WTC11 (cell line): ENCODE measurements around the gene GALNT5. TPM values are rescaled to one million over a fixed set of nuclear protein-coding genes. Genes with fewer than 3 reads are reported as not detected.
A peak's percentile ranks its signal among the peaks of the same experiment; 100 is the strongest.

ENCODE experiments used
- ATAC-seq: fragments of 200-7000 bp; cut with Tn5 transposase; 2 replicates; pipeline ENCODE4 v1.10.0; 2021; ENCODE audit warnings: mild to moderate bottlenecking, moderate library complexity
- CTCF ChIA-PET: fragments of 300-600 bp; sonication (Branson Sonifier 250); formaldehyde crosslinking; loops from one replicate; lab custom pipeline; 2021; ENCODE audit warnings: antibody characterized with exemption; lab: Charles Lee
- POLR2A ChIA-PET: fragments of 350-600 bp; sonication (Branson Sonifier 250); formaldehyde crosslinking; loops from one replicate; lab custom pipeline; 2021; ENCODE audit warnings: antibody characterized with exemption; lab: Charles Lee
- DNase-seq: peaks from one replicate; pipeline ENCODE4 v3.0.0; 2021; ENCODE audit warnings: low spot score
- H3K27ac Mint-ChIP-seq: 2 replicates; pipeline ENCODE4 v1.8.0; 2021; ENCODE audit warnings: mixed read lengths
- H3K27me3 Mint-ChIP-seq: 2 replicates; pipeline ENCODE4 v1.8.0; 2021; ENCODE audit warnings: low read depth, mild to moderate bottlenecking, moderate library complexity, mixed read lengths
- H3K36me3 Mint-ChIP-seq: 2 replicates; pipeline ENCODE4 v1.8.0; 2021; ENCODE audit warnings: mixed read lengths
- H3K4me1 Mint-ChIP-seq: 2 replicates; pipeline ENCODE4 v1.8.0; 2022; ENCODE audit warnings: mixed read lengths
- H3K4me3 Mint-ChIP-seq: 2 replicates; pipeline ENCODE4 v1.8.0; 2021; ENCODE audit warnings: mild to moderate bottlenecking, moderate library complexity, mixed read lengths
- H3K9me3 Mint-ChIP-seq: 2 replicates; pipeline ENCODE4 v1.8.0; 2021; ENCODE audit warnings: mixed read lengths
- CREM ChIP-seq: sonication (generic); formaldehyde crosslinking; IDR thresholded peaks from 2 replicates; pipeline ENCODE4 v1.8.1; 2022; ENCODE audit warnings: mild to moderate bottlenecking, missing genetic modification reagents, moderate library complexity
- E2F1 ChIP-seq: sonication (generic); formaldehyde crosslinking; IDR thresholded peaks from 2 replicates; pipeline ENCODE4 v1.8.0; 2022; ENCODE audit warnings: mild to moderate bottlenecking, missing genetic modification reagents
- ELF4 ChIP-seq: sonication (generic); formaldehyde crosslinking; IDR thresholded peaks from 2 replicates; pipeline ENCODE4 v1.8.1; 2022; ENCODE audit warnings: low read depth, mild to moderate bottlenecking, moderate library complexity, missing genetic modification reagents
- FOXJ3 ChIP-seq: sonication (generic); formaldehyde crosslinking; IDR thresholded peaks from 2 replicates; pipeline ENCODE4 v1.9.0; 2021; ENCODE audit warnings: missing genetic modification reagents, mild to moderate bottlenecking, borderline replicate concordance
- GRHL2 ChIP-seq: fragments of 250-450 bp; sonication (Bioruptor Pico); IDR thresholded peaks from 2 replicates; pipeline ENCODE4 v1.8.0; 2022; ENCODE audit warnings: mild to moderate bottlenecking, moderate library complexity; ENCODE audit not compliant: insufficient replicate concordance, severe bottlenecking
- JUN ChIP-seq: sonication (generic); formaldehyde crosslinking; IDR thresholded peaks from 2 replicates; pipeline ENCODE4 v1.8.0; 2023; ENCODE audit warnings: mild to moderate bottlenecking, missing genetic modification reagents
- ZNF138 ChIP-seq: sonication (generic); formaldehyde crosslinking; conservative IDR thresholded peaks from 2 replicates; pipeline ENCODE4 v1.8.1; 2022; ENCODE audit warnings: mild to moderate bottlenecking, moderate library complexity, missing genetic modification reagents
- ZNF423 ChIP-seq: fragments of 250-450 bp; sonication (Bioruptor Pico); IDR thresholded peaks from 2 replicates; pipeline ENCODE4 v2.1.2; 2022; ENCODE audit warnings: mild to moderate bottlenecking, moderate library complexity
- total RNA-seq: library from RNA; stranded (reverse); gene quantifications from 3 replicates; pipeline ENCODE4 v1.2.3, GENCODE V29; 2021
- TF ChIP-seq, protein P1 (sequence below): sonication (generic); formaldehyde crosslinking; IDR thresholded peaks from 2 replicates; pipeline ENCODE4 v1.8.1; 2022; ENCODE audit warnings: missing genetic modification reagents, borderline replicate concordance
- TF ChIP-seq, protein P2 (sequence below): sonication (generic); formaldehyde crosslinking; IDR thresholded peaks from 2 replicates; pipeline ENCODE4 v1.8.0; 2022; ENCODE audit warnings: mild to moderate bottlenecking, missing genetic modification reagents
- TF ChIP-seq, protein P3 (sequence below): sonication (generic); formaldehyde crosslinking; conservative IDR thresholded peaks from 2 replicates; pipeline ENCODE4 v1.8.1; 2022; ENCODE audit warnings: mild to moderate bottlenecking, missing genetic modification reagents
- TF ChIP-seq, protein P4 (sequence below): sonication (generic); formaldehyde crosslinking; IDR thresholded peaks from 2 replicates; pipeline ENCODE4 v1.8.0; 2023; ENCODE audit warnings: missing genetic modification reagents, mild to moderate bottlenecking, borderline replicate concordance
- TF ChIP-seq, protein P5 (sequence below): fragments of 200-600 bp; IDR thresholded peaks from 2 replicates; pipeline ENCODE4 v1.8.0; 2022; ENCODE audit warnings: antibody characterized with exemption
- TF ChIP-seq, protein P6 (sequence below): sonication (generic); formaldehyde crosslinking; IDR thresholded peaks from 2 replicates; pipeline ENCODE4 v1.8.0; 2023; ENCODE audit warnings: missing genetic modification reagents

Gene GALNT5
- total RNA-seq, 1 experiment from 2014 or later, result 0.17 TPM

DNA sequence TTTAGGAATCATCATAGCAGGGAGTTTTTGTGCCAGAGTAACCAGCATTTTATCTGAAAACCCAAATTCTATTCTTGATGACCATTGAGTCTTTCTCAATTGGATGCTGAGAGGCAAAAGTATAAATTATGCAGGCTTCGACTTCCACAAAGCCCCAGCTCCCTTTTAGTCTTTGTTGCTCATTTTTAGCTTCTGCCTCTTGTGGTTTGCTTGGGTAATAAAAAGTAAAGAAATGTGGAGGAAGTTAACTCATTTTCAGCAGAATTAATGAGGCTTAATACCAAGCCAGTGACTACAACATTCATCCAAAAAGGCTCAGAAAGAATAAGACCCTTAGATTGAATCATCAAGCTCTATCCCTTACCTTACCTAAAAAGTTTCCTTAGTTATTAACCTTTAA lies 49.5 kb downstream of the GALNT5 start:
- Mint-ChIP-seq H3K9me3 (no peaks in the 10 kb centered on the region), H3K4me1 (peaks cover 33% of the 10 kb centered on the region), H3K27ac (no peak overlapping the region), H3K4me3 (no peak overlapping the region), H3K27me3 (no peaks in the 10 kb centered on the region), H3K36me3 (no peaks in the 10 kb centered on the region)
- DNase-seq (no peak), ATAC-seq (0 out of 2 replicates have a peak, but pooled peaks have one; percentile 22)
- ChIA-PET CTCF (interaction anchor here (0.7 to 2.1 kb wide), 12 partner anchors 9 to 185 kb away, joined by 3 to 26 read pairs (median 4); partner anchors contain the start of genes CYTIP and ERMN), POLR2A (no interaction called here)
- TF ChIP-seq, protein P1, sequence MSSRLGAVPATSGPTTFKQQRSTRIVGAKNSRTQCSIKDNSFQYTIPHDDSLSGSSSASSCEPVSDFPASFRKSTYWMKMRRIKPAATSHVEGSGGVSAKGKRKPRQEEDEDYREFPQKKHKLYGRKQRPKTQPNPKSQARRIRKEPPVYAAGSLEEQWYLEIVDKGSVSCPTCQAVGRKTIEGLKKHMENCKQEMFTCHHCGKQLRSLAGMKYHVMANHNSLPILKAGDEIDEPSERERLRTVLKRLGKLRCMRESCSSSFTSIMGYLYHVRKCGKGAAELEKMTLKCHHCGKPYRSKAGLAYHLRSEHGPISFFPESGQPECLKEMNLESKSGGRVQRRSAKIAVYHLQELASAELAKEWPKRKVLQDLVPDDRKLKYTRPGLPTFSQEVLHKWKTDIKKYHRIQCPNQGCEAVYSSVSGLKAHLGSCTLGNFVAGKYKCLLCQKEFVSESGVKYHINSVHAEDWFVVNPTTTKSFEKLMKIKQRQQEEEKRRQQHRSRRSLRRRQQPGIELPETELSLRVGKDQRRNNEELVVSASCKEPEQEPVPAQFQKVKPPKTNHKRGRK (CRISPR knock-in tag), result no peak
- TF ChIP-seq CREM (CRISPR knock-in tag), result no peak
- TF ChIP-seq, protein P2, sequence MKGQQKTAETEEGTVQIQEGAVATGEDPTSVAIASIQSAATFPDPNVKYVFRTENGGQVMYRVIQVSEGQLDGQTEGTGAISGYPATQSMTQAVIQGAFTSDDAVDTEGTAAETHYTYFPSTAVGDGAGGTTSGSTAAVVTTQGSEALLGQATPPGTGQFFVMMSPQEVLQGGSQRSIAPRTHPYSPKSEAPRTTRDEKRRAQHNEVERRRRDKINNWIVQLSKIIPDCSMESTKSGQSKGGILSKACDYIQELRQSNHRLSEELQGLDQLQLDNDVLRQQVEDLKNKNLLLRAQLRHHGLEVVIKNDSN (CRISPR knock-in tag), result no peak
- TF ChIP-seq, protein P3, sequence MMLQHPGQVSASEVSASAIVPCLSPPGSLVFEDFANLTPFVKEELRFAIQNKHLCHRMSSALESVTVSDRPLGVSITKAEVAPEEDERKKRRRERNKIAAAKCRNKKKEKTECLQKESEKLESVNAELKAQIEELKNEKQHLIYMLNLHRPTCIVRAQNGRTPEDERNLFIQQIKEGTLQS (CRISPR knock-in tag), result no peak
- TF ChIP-seq, protein P4, sequence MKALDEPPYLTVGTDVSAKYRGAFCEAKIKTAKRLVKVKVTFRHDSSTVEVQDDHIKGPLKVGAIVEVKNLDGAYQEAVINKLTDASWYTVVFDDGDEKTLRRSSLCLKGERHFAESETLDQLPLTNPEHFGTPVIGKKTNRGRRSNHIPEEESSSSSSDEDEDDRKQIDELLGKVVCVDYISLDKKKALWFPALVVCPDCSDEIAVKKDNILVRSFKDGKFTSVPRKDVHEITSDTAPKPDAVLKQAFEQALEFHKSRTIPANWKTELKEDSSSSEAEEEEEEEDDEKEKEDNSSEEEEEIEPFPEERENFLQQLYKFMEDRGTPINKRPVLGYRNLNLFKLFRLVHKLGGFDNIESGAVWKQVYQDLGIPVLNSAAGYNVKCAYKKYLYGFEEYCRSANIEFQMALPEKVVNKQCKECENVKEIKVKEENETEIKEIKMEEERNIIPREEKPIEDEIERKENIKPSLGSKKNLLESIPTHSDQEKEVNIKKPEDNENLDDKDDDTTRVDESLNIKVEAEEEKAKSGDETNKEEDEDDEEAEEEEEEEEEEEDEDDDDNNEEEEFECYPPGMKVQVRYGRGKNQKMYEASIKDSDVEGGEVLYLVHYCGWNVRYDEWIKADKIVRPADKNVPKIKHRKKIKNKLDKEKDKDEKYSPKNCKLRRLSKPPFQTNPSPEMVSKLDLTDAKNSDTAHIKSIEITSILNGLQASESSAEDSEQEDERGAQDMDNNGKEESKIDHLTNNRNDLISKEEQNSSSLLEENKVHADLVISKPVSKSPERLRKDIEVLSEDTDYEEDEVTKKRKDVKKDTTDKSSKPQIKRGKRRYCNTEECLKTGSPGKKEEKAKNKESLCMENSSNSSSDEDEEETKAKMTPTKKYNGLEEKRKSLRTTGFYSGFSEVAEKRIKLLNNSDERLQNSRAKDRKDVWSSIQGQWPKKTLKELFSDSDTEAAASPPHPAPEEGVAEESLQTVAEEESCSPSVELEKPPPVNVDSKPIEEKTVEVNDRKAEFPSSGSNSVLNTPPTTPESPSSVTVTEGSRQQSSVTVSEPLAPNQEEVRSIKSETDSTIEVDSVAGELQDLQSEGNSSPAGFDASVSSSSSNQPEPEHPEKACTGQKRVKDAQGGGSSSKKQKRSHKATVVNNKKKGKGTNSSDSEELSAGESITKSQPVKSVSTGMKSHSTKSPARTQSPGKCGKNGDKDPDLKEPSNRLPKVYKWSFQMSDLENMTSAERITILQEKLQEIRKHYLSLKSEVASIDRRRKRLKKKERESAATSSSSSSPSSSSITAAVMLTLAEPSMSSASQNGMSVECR, result no peak
- TF ChIP-seq ELF4 (CRISPR knock-in tag), result no peak
- TF ChIP-seq GRHL2 (CRISPR knock-in tag), result no peak
- TF ChIP-seq ZNF423 (CRISPR knock-in tag), result no peak
- TF ChIP-seq ZNF138 (CRISPR knock-in tag), result no peak
- TF ChIP-seq, protein P5, sequence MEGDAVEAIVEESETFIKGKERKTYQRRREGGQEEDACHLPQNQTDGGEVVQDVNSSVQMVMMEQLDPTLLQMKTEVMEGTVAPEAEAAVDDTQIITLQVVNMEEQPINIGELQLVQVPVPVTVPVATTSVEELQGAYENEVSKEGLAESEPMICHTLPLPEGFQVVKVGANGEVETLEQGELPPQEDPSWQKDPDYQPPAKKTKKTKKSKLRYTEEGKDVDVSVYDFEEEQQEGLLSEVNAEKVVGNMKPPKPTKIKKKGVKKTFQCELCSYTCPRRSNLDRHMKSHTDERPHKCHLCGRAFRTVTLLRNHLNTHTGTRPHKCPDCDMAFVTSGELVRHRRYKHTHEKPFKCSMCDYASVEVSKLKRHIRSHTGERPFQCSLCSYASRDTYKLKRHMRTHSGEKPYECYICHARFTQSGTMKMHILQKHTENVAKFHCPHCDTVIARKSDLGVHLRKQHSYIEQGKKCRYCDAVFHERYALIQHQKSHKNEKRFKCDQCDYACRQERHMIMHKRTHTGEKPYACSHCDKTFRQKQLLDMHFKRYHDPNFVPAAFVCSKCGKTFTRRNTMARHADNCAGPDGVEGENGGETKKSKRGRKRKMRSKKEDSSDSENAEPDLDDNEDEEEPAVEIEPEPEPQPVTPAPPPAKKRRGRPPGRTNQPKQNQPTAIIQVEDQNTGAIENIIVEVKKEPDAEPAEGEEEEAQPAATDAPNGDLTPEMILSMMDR, result no peak
- no peak for TF ChIP-seq E2F1 (CRISPR knock-in tag)
- no peak for TF ChIP-seq JUN (CRISPR knock-in tag)
- TF ChIP-seq, protein P6, sequence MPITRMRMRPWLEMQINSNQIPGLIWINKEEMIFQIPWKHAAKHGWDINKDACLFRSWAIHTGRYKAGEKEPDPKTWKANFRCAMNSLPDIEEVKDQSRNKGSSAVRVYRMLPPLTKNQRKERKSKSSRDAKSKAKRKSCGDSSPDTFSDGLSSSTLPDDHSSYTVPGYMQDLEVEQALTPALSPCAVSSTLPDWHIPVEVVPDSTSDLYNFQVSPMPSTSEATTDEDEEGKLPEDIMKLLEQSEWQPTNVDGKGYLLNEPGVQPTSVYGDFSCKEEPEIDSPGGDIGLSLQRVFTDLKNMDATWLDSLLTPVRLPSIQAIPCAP, result no peak
- no peak for TF ChIP-seq FOXJ3 (CRISPR knock-in tag)
